ENCODE results near the gene UTS2R. TPM values are rescaled to one million over a fixed set of nuclear protein-coding genes. Genes with fewer than 3 reads are reported as not detected.
"Not testable (repeated sequence)": the region's sequence is repeated elsewhere in the genome, so short reads cannot be mapped to it uniquely, and the experiment has no call there.

The UTS2R gene
- total RNA-seq, 1 donor from 2014 or later, result not detected

DNA sequence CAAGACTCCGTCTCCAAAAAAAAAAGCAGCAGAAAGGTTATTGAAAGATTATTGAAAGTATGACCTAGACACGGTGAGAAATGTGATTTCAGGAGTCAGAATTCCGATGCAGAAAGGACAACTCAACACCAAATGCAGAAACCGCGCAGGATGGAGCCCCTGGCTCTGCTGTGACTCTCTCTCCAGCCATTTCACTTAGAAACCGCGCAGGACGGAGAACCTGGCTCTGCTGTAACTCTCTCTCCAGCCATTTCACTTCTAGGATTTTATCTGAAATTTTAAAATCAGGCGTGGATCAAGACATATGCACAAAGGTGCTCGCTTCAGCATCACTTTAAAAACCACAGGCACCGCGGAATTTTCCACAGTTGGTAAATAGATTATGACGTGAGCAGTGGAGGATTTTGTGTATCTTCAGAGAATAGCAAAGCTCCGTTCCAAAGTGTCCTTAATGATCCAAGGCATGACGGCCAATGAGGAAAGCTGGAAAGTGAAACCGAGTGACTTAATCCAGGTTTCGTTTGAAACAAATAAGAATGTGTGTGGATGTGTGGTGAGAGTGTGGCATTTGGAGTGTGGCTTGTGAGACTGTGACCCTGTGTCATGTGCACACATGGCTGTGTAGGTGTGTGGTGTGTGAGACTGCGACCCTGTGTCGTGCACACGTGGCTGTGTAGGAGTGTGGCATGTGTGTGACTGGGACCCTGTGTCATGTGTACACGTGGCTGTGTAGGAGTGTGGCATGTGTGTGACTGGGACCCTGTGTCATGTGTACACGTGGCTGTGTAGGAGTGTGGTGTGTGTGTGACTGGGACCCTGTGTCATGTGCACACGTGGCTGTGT lies 9.5 kb downstream of the UTS2R start:
- Mint-ChIP-seq H3K27ac (ENCODE audit: unreplicated experiment) (no peak overlapping the region), H3K4me3 (ENCODE audit: unreplicated experiment) (no peak overlapping the region), H3K36me3 (ENCODE audit: low read depth, unreplicated experiment) (no peaks in the 10 kb centered on the region), H3K27me3 (ENCODE audit: unreplicated experiment) (peaks cover 6% of the 10 kb centered on the region), H3K4me1 (ENCODE audit: unreplicated experiment) (no peaks in the 10 kb centered on the region), H3K9me3 (ENCODE audit: unreplicated experiment) (no peaks in the 10 kb centered on the region)
- TF ChIP-seq CTCF (IDR thresholded peaks at IDR 0.05; ENCODE audit: unreplicated experiment), result no peak
- DNase-seq (ENCODE audit: low spot score), result no peak

GRCh38 chr17:82381703-82382009 lies 10.1 kb downstream of the UTS2R start:
- H3K4me1 Mint-ChIP-seq (ENCODE audit: unreplicated experiment); H3K27me3 Mint-ChIP-seq (ENCODE audit: unreplicated experiment); H3K9me3 Mint-ChIP-seq (ENCODE audit: unreplicated experiment); H3K4me3 Mint-ChIP-seq (ENCODE audit: unreplicated experiment); H3K27ac Mint-ChIP-seq (ENCODE audit: unreplicated experiment); DNase-seq (ENCODE audit: low spot score); H3K36me3 Mint-ChIP-seq (ENCODE audit: low read depth, unreplicated experiment): not testable (repeated sequence)

GRCh38 chr17:82382220-82382932 lies 10.8 kb downstream of the UTS2R start:
- not testable (repeated sequence) for H3K4me1 Mint-ChIP-seq (ENCODE audit: unreplicated experiment); H3K9me3 Mint-ChIP-seq (ENCODE audit: unreplicated experiment); H3K27ac Mint-ChIP-seq (ENCODE audit: unreplicated experiment); H3K36me3 Mint-ChIP-seq (ENCODE audit: low read depth, unreplicated experiment); H3K4me3 Mint-ChIP-seq (ENCODE audit: unreplicated experiment); H3K27me3 Mint-ChIP-seq (ENCODE audit: unreplicated experiment); DNase-seq (ENCODE audit: low spot score)

- no peak overlapping the region for H3K27ac Mint-ChIP-seq (ENCODE audit: unreplicated experiment)
- peaks cover 4% of the 10 kb centered on the region for H3K27me3 Mint-ChIP-seq (ENCODE audit: unreplicated experiment)
- TF ChIP-seq CTCF (IDR thresholded peaks at IDR 0.05; ENCODE audit: unreplicated experiment), result no peak
- H3K36me3 Mint-ChIP-seq (ENCODE audit: low read depth, unreplicated experiment), result no peaks in the 10 kb centered on the region
- no peak overlapping the region for H3K4me3 Mint-ChIP-seq (ENCODE audit: unreplicated experiment)
- H3K4me1 Mint-ChIP-seq (ENCODE audit: unreplicated experiment), result no peaks in the 10 kb centered on the region
- no peaks in the 10 kb centered on the region for H3K9me3 Mint-ChIP-seq (ENCODE audit: unreplicated experiment)
- no peak for DNase-seq (ENCODE audit: low spot score)
Measured at GRCh38 chr17:82382933-82383255, 11.3 kb downstream of the UTS2R start.

DNA sequence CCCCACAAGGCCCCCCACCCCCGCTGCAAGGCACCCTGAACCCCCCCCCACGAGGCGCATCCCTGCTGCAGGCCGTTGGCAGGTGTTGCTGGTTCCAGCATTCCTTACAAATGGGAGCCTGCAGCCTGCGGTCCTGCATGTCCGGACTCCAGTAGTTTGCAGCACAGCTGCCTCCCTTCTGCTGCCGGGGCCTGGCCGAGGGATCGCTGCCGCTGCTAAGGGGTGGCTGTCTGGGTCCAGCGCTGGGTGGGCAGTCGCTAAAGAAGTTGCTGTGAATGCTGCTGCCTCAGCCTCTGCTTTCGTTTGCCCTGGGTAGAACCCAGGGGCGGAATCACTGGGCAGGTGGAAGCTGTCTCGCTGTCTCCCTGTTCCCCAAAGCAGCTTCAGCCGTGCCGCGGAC lies 11.8 kb downstream of the UTS2R start:
- Mint-ChIP-seq H3K36me3 (ENCODE audit: low read depth, unreplicated experiment) (no peaks in the 10 kb centered on the region), H3K27ac (ENCODE audit: unreplicated experiment) (no peak overlapping the region), H3K9me3 (ENCODE audit: unreplicated experiment) (no peaks in the 10 kb centered on the region), H3K4me3 (ENCODE audit: unreplicated experiment) (no peak overlapping the region), H3K27me3 (ENCODE audit: unreplicated experiment) (peaks cover 4% of the 10 kb centered on the region), H3K4me1 (ENCODE audit: unreplicated experiment) (no peaks in the 10 kb centered on the region)
- TF ChIP-seq CTCF (IDR thresholded peaks at IDR 0.05; ENCODE audit: unreplicated experiment), result no peak
- DNase-seq (ENCODE audit: low spot score), result no peak

DNA sequence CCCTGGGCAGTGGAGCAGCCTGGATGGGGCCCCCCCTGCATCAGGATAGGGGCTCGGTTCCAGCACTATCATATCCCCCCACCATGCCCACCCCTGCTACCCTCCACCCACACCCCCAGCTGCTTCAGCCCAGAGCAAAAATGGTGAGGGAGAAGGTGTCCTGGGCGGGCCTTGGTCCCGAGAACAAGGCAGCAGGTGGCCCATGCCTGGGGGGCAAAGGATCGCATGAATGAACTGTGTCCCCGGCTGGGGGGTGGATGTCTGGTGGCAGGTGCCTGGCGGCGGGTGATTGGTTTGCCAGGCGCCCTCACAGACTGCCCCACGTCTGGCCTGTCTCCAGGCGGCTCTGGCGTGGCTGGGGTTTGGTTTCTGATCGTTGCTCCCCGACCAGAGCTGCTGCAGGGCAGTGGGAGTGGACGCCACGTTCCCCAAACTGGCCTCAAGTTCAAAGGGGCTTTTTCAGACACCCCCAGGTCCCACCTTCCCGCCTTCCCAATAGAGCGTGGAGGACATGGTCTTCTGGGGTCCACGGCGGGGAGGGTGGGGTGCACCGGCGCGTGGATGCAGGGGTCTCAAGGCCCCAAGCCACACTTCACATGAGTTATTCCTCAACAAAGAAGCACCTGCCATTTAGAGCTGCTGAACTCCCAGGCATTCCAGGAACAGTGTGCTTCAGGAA lies 12.6 kb downstream of the UTS2R start:
- Mint-ChIP-seq H3K4me1 (ENCODE audit: unreplicated experiment) (no peaks in the 10 kb centered on the region), H3K36me3 (ENCODE audit: low read depth, unreplicated experiment) (no peaks in the 10 kb centered on the region), H3K27ac (ENCODE audit: unreplicated experiment) (no peak overlapping the region), H3K9me3 (ENCODE audit: unreplicated experiment) (no peaks in the 10 kb centered on the region), H3K4me3 (ENCODE audit: unreplicated experiment) (no peak overlapping the region), H3K27me3 (ENCODE audit: unreplicated experiment) (peaks cover 4% of the 10 kb centered on the region)
- no peak for DNase-seq (ENCODE audit: low spot score)
- no peak for TF ChIP-seq CTCF (IDR thresholded peaks at IDR 0.05; ENCODE audit: unreplicated experiment)

Data from endothelial cell (in vitro differentiated cells).